Epithelial cell of proximal tubule (primary cell): ENCODE results near the gene RNF113A. TPM values are rescaled to one million over a fixed set of nuclear protein-coding genes. Genes with fewer than 3 reads are reported as not detected.
"Not testable (repeated sequence)": the region's sequence is repeated elsewhere in the genome, so short reads cannot be mapped to it uniquely, and the experiment has no call there.

ENCODE experiments used
- DNase-seq: peaks from one replicate; pipeline ENCODE4 v3.0.0-alpha.2; 2011; ENCODE audit warnings: low read depth
- H3K4me3 ChIP-seq: 2 replicates; pipeline ENCODE4 v1.5.1; 2011; ENCODE audit warnings: low read depth, mild to moderate bottlenecking, low read length
- CTCF ChIP-seq: conservative IDR thresholded peaks from 2 replicates; pipeline ENCODE4 v1.5.1; 2012; ENCODE audit warnings: low read depth, mild to moderate bottlenecking, low read length
- total RNA-seq: library from RNA; depleted of rRNA; stranded (reverse); fragments of >200 nt; gene quantifications from 2 replicates; pipeline ENCODE4 v1.2.3, GENCODE V29; 2015

RNF113A gene
- total RNA-seq, 1 donor from 2014 or later, result 7.5 TPM

GRCh38 chrX:119895843-119896326 is 24.4 kb upstream of the RNF113A start, which contains the start of gene AKAP14:
TSS of gene AKAP14 (plus strand) at chrX:119895893. CDS start at chrX:119903224, 7,331 bp downstream.
- H3K4me3 ChIP-seq, result no peak within 1 kb of the TSS
- no peak for TF ChIP-seq CTCF
- no peak for DNase-seq

- not testable (repeated sequence) for H3K4me3 ChIP-seq, DNase-seq
These were observed 20.6 kb upstream of the RNF113A start for GRCh38 chrX:119891961-119892692.

- DNase-seq, H3K4me3 ChIP-seq: not testable (repeated sequence)
These were observed 19.1 kb upstream of the RNF113A start for GRCh38 chrX:119890626-119891025.

- H3K4me3 ChIP-seq, result peak overlapping the region; percentile 46
- DNase-seq, result no peak
- peak; percentile 61 for TF ChIP-seq CTCF
These were observed 16.3 kb upstream of the RNF113A start for GRCh38 chrX:119887721-119888425.

- no peak for TF ChIP-seq CTCF
- no peak overlapping the region for H3K4me3 ChIP-seq
- no peak for DNase-seq
These were observed 14.3 kb upstream of the RNF113A start for GRCh38 chrX:119885554-119886428.

GRCh38 chrX:119880552-119881437 is 9.3 kb upstream of the RNF113A start:
- peak; percentile 67 for TF ChIP-seq CTCF
- DNase-seq, result no peak
- H3K4me3 ChIP-seq, result no peak overlapping the region

- H3K4me3 ChIP-seq, result no peak overlapping the region
- DNase-seq, result no peak
- TF ChIP-seq CTCF, result no peak
These were observed 8.5 kb upstream of the RNF113A start for GRCh38 chrX:119880076-119880475.
